ENCODE measurements around the gene TUBAL3. TPM values are rescaled to one million over a fixed set of nuclear protein-coding genes. Genes with fewer than 3 reads are reported as not detected.

Gene TUBAL3
- total and polyA plus RNA-seq, 9 of the 15 experiments (the other 6 are each of a cell fraction or from before 2014, with no cell fraction given) = 5.5 to 10.1 (median 6.9) TPM

GRCh38 chr10:5446390-5446926 lies 41.8 kb upstream of the TUBAL3 start (continued):
- TF ChIP-seq SRSF9 (IDR thresholded peaks at IDR 0.05; ENCODE audit: borderline replicate concordance, low read depth, low read length) (no peak), BCOR (IDR thresholded peaks at IDR 0.05) (peak; percentile 68), MCM5 (IDR thresholded peaks at IDR 0.05; ENCODE audit: low read depth) (no peak), GTF3C2 (IDR thresholded peaks at IDR 0.05; ENCODE audit: borderline replicate concordance, extremely low read depth, insufficient read length) (no peak), TCFL5 (CRISPR knock-in tag; conservative IDR thresholded peaks at IDR 0.05) (0 out of 2 replicates have a peak, but pooled peaks have one; percentile 23), ZNF592 (IDR thresholded peaks at IDR 0.05) (peak; percentile 65), U2AF2 (optimal IDR thresholded peaks at IDR 0.05; ENCODE audit: low read depth, low read length) (no peak), ZNF589 (CRISPR knock-in tag; IDR thresholded peaks at IDR 0.05; ENCODE audit: low read depth) (no peak), E2F5 (CRISPR knock-in tag; IDR thresholded peaks at IDR 0.05) (no peak), ZNF695 (CRISPR knock-in tag; IDR thresholded peaks at IDR 0.05) (no peak), DIDO1 (tag; IDR thresholded peaks at IDR 0.05; ENCODE audit: low read depth) (no peak), ZC3H8 (IDR thresholded peaks at IDR 0.05) (no peak), ZNF445 (CRISPR knock-in tag; IDR thresholded peaks at IDR 0.05; ENCODE audit: low read depth) (no peak), ZNF212 (CRISPR knock-in tag; IDR thresholded peaks at IDR 0.05) (peak; percentile 54; the same call in 1 of the 2 replicates), PML (IDR thresholded peaks at IDR 0.05; ENCODE audit: low read length) (peak; percentile 88), ZFP36 (IDR thresholded peaks at IDR 0.05; ENCODE audit: low read depth, low read length, partially characterized antibody) (no peak), ETV1 (tag; conservative IDR thresholded peaks at IDR 0.05; ENCODE audit: low read depth) (no peak)
- TF ChIP-seq, protein P1, sequence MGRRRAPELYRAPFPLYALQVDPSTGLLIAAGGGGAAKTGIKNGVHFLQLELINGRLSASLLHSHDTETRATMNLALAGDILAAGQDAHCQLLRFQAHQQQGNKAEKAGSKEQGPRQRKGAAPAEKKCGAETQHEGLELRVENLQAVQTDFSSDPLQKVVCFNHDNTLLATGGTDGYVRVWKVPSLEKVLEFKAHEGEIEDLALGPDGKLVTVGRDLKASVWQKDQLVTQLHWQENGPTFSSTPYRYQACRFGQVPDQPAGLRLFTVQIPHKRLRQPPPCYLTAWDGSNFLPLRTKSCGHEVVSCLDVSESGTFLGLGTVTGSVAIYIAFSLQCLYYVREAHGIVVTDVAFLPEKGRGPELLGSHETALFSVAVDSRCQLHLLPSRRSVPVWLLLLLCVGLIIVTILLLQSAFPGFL (CRISPR knock-in tag; IDR thresholded peaks at IDR 0.05) = no peak
- TF ChIP-seq, protein P2, sequence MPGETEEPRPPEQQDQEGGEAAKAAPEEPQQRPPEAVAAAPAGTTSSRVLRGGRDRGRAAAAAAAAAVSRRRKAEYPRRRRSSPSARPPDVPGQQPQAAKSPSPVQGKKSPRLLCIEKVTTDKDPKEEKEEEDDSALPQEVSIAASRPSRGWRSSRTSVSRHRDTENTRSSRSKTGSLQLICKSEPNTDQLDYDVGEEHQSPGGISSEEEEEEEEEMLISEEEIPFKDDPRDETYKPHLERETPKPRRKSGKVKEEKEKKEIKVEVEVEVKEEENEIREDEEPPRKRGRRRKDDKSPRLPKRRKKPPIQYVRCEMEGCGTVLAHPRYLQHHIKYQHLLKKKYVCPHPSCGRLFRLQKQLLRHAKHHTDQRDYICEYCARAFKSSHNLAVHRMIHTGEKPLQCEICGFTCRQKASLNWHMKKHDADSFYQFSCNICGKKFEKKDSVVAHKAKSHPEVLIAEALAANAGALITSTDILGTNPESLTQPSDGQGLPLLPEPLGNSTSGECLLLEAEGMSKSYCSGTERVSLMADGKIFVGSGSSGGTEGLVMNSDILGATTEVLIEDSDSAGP (CRISPR knock-in tag; IDR thresholded peaks at IDR 0.05) = no peak

Measured in K562 (cell line).